DMS 273 treated with DMSO at 0.1 percent for 48 hours (cell line): ENCODE results near the gene F13A1.

Experiments used
- DNase-seq: peaks from one replicate; lab custom pipeline; 2025; lab: John Stamatoyannopoulos, UW

F13A1 gene

DNA sequence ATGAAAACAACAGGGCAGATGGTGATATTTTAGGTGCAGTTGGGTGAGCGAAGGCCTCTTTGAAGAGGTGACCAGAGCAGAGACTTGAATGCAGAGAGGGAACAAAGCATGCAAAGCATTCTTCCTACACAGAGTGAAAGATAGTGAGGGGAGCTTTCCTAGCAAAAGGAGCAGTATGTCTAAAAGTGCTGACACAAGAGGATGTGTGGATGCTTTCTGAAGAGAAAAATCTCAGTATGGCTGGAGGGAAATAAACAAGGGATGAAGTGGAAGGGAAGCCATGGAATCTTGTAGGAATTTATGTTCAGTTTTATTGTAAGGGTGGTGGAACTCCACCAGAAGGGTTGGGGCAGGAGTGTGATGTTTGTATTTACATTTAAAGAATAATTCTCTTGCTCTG is 128.6 kb downstream of the F13A1 start:
- no peak for DNase-seq

GRCh38 chr6:6191476-6191875 is 129.0 kb downstream of the F13A1 start:
- no peak for DNase-seq

DNA sequence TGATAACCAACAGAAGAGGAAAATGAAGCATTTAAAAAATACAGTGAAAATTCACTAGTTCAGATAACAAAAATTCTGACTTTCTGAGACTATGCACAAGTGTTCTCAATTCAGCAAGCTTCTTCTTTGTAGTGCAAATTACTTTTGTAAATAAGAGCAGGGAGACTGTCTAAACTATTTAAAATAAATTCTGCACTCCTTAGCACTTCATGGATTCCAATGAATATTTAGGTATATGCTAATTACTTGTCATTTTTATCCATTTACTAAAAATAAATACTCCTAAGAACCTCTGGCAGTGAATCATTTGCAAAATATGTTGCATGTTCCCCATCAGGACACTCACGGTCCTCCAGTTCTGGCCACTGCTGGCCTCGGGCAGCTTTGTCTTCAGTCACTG is 139.8 kb downstream of the F13A1 start:
- DNase-seq, result no peak

GRCh38 chr6:6179858-6180623 is 140.4 kb downstream of the F13A1 start:
- peak; percentile 86 for DNase-seq

DNA sequence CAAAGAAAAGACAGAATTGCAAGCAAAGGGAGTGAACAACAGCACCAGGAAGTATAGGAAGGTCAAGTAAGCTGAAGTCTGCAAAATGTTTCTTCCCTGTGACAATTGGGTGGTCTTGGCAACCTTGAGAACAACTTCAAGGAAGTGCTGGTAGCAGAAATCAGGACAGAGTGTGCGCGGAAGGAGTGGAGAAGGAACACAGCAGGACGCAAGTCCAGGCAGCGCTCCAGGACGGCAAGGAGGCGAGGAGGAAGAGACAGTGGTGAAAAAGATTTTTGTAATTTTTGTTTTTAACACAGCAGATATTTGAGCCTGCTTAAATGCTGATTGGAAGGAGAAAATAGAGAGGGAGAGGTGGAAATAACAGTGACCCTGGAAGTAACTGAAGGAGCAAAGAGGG is 141.7 kb downstream of the F13A1 start:
- DNase-seq, result no peak

GRCh38 chr6:6177754-6178153 is 142.7 kb downstream of the F13A1 start:
- DNase-seq, result no peak

GRCh38 chr6:6176586-6177228 is 143.8 kb downstream of the F13A1 start:
- DNase-seq, result no peak

- no peak for DNase-seq
These were observed 144.3 kb downstream of the F13A1 start for GRCh38 chr6:6176127-6176526.

- DNase-seq, result no peak
These were observed 151.3 kb downstream of the F13A1 start for GRCh38 chr6:6169141-6169540.

- no peak for DNase-seq
These were observed 154.4 kb downstream of the F13A1 start for GRCh38 chr6:6166064-6166463.

- DNase-seq, result no peak
These were observed 156.1 kb downstream of the F13A1 start for GRCh38 chr6:6164367-6164766.

DNA sequence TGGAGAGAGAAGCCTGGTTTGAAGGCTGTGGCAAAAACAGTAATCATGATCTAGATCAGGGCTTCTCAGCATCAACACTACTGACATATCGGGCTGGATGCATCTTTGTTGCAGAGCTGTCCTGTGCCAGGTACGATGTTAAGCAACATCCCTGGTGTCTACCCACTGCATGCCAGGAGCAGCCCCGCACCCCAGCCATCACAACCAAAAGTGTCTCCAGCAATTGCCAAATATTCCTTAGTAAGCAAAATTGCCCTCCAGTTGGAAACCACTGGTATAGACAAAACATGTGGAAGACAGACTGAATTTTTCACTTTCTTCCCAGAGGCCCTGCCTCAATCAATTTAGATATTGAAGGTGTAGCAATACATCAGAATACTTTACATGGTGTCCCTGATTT is 166.1 kb downstream of the F13A1 start:
- no peak for DNase-seq

- DNase-seq, result no peak
These were observed 168.4 kb downstream of the F13A1 start for GRCh38 chr6:6152060-6152459.

- DNase-seq, result no peak
These were observed 172.2 kb downstream of the F13A1 start for GRCh38 chr6:6148192-6148815.

GRCh38 chr6:6131492-6132109 is 188.9 kb downstream of the F13A1 start:
- DNase-seq, result no peak

GRCh38 chr6:6125495-6125894 is 195.0 kb downstream of the F13A1 start:
- DNase-seq, result no peak

- DNase-seq, result no peak
These were observed 196.7 kb downstream of the F13A1 start for GRCh38 chr6:6123803-6124202.

DNA sequence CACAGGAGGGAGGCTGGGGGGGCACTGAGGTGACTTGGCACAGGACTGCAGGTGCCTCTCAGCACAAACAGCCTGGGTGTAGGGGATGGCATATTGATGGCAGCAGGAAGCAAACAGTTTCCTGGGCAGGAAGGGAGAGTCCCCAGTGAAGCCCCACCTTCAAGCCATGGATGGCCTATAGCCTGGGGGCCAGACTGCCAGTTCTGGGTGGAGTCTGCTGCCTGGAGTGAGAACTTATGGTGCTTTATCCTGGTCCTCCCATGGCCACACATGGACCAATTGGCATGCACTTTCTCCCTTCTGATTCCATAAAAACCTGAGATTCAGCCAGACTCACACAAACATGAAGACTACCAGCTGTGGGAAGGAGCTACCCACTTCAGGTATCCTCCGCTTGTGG is 198.5 kb downstream of the F13A1 start:
- DNase-seq, result no peak

DNA sequence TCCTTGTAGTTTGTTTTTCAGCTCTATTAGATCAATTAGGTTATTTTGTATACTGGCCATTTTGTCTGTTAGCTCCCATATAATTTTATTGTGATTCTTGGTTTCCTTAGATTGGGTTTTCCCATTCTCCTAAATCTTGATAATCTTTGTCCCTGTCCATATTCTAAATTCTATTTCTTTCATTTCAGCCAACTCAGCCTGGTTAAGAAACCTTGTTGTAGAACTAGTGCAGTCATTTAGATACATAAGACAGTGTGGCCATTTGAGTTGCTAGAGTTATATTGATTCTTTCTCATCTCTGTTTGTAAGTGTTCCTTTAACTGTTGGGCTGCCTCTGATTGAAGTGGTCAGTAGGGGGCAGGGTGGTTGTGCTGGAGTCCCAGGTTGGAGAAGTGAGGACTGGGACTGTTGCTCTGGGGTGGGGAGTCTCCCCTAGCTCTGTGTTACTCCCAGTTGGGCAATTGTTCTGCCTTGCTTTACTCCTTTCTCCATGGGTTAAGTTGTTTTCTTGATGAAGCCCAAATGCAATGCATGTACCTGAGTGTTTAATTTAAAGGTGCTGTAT is 214.9 kb downstream of the F13A1 start:
- no peak for DNase-seq
